ENCODE results near the gene GRB2. TPM values are rescaled to one million over a fixed set of nuclear protein-coding genes. Genes with fewer than 3 reads are reported as not detected.
A peak's percentile ranks its signal among the peaks of the same experiment; 100 is the strongest.
"Not testable (repeated sequence)": the region's sequence is repeated elsewhere in the genome, so short reads cannot be mapped to it uniquely, and the experiment has no call there.

Gene GRB2
- total and polyA plus RNA-seq, 12 donors: 36.0 to 374 (median 114) TPM

DNA sequence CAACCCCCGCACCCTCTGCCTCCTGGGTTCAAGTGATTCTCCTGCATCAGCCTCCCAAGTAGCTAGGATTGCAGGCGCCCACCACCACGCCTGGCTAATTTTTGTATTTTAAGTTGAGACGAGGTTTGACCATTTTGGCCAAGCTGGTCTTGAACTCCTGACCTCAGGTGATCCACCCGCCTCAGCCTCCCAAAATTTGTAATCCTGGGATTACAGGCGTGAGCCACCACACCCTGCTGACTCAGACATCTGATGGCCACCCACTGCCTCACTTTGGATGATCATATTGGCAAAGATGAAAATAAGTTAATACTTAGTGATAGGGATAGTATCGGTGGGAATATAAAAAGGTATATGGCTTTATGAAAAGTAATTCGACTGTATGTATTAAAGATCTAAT is 55.9 kb downstream of the GRB2 start:
- 92 to 95% (median 94%) methylated on average over 8 of the region's 8 CpGs for WGBS, 4 donors
- intact Hi-C loops (cut with DNase I): no loop called here
- no peak overlapping the region for H3K4me3 ChIP-seq
- no peaks in the 10 kb centered on the region for H3K36me3 ChIP-seq (replicated peaks in 1 of 2)
- H3K27ac ChIP-seq: no peak overlapping the region
- TF ChIP-seq, protein P1, sequence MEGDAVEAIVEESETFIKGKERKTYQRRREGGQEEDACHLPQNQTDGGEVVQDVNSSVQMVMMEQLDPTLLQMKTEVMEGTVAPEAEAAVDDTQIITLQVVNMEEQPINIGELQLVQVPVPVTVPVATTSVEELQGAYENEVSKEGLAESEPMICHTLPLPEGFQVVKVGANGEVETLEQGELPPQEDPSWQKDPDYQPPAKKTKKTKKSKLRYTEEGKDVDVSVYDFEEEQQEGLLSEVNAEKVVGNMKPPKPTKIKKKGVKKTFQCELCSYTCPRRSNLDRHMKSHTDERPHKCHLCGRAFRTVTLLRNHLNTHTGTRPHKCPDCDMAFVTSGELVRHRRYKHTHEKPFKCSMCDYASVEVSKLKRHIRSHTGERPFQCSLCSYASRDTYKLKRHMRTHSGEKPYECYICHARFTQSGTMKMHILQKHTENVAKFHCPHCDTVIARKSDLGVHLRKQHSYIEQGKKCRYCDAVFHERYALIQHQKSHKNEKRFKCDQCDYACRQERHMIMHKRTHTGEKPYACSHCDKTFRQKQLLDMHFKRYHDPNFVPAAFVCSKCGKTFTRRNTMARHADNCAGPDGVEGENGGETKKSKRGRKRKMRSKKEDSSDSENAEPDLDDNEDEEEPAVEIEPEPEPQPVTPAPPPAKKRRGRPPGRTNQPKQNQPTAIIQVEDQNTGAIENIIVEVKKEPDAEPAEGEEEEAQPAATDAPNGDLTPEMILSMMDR (IDR thresholded peaks at IDR 0.05): no peak
- TF ChIP-seq POLR2A (IDR thresholded peaks at IDR 0.05): no peak
- no peak for DNase-seq
- H3K27me3 ChIP-seq: no peaks in the 10 kb centered on the region
- H3K9me3 ChIP-seq (replicated peaks in 1 of 3): no peaks in the 10 kb centered on the region
- peaks cover 9 to 37% of the 10 kb centered on the region in 2 donors for H3K4me1 ChIP-seq (replicated peaks in 1 of 2)

DNA sequence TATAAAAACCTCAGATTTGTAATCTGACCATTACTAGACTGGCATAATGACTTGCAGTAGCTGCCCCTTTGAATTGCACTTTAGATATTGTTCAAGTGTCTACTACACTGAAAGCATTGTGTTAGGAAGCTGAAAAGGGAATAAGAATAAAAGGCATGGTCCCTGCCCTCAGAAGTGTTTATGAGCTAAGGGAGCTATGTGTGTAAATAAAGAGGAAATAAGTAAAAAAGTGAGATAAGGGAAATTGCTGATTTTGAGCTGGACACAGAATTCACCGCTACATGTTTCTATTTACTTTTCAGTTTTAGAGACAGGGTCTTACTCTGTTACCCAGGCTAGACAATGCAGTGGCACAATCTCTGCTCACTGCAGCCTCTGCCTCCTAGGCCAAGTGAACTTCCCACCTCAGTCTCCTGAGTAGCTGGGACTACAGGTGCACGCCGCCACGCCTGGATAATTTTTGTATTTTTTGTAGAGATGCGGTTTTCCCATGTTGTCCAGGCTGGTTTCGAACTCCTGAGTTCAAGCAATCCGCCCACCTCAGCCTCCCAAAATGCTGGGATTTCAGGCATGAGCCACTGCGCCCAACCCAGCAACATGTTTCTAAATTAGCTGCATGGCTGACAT is 57.0 kb downstream of the GRB2 start:
- WGBS, 4 donors: 89 to 96% (median 93%) methylated on average over 8 of the region's 8 CpGs
- no peak for TF ChIP-seq POLR2A (IDR thresholded peaks at IDR 0.05)
- TF ChIP-seq, protein P1 (IDR thresholded peaks at IDR 0.05): no peak
- no peaks in the 10 kb centered on the region for H3K36me3 ChIP-seq (replicated peaks in 1 of 2)
- no peaks in the 10 kb centered on the region for H3K9me3 ChIP-seq (replicated peaks in 1 of 3)
- H3K27ac ChIP-seq: no peak overlapping the region
- H3K27me3 ChIP-seq: no peaks in the 10 kb centered on the region
- peaks cover 16 to 48% of the 10 kb centered on the region in 2 donors for H3K4me1 ChIP-seq (replicated peaks in 1 of 2)
- H3K4me3 ChIP-seq: no peak overlapping the region
- intact Hi-C loops (cut with DNase I): no loop called here
- no peak for DNase-seq

DNA sequence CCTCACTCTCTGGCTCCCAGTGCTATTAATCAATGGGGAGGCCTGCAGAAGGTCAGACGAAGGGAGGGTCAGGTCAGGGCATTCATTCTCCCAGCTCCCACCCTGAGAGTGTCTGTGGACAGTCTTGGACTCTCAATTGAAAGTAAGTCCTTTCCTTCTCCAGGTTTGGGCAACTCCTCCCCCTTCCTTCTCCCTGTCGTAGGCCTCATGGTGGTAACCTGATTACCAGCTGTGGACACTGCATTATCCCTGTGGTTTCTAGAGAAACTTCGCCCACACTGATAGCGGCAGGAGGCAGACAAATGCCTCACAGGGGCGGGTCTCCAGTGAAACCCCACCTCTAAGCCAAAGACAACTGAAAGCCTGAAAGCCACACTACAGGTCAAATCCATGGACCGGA is 58.6 kb downstream of the GRB2 start:
- WGBS, 4 donors: 51 to 68% (median 54%) methylated on average over 6 of the region's 6 CpGs
- DNase-seq: no peak
- intact Hi-C loops (cut with DNase I): no loop called here
- Histone ChIP-seq H3K4me1 (replicated peaks in 1 of 2) (peaks cover 11 to 52% of the 10 kb centered on the region in 2 donors), H3K27me3 (no peaks in the 10 kb centered on the region), H3K27ac (no peak overlapping the region), H3K4me3 (no peak overlapping the region), H3K36me3 (replicated peaks in 1 of 2) (no peaks in the 10 kb centered on the region), H3K9me3 (replicated peaks in 1 of 3) (no peaks in the 10 kb centered on the region)
- TF ChIP-seq POLR2A (IDR thresholded peaks at IDR 0.05): no peak
- TF ChIP-seq, protein P1 (IDR thresholded peaks at IDR 0.05): no peak

DNA sequence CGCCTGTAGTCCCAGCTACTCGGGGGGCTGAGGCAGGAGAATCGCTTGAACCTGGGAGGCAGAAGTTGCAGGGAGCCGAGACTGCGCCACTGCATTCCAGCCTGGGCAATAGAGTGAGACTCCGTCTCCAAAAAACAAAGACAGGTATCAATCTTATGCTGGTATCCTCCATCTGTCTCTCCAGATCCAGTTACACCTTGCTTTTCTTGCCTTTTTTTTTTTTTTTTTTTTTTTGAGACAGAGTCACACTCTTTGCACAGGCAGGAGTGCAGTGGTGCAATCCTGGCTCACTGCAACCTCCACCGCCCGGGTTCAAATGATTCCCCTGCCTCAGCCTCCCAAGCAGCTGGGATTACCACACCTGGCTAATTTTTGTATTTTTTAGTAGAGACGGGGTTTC is 59.1 kb downstream of the GRB2 start:
- H3K27ac ChIP-seq; H3K4me3 ChIP-seq; intact Hi-C loops (cut with DNase I); H3K27me3 ChIP-seq; DNase-seq; H3K36me3 ChIP-seq (replicated peaks in 1 of 2); H3K9me3 ChIP-seq (replicated peaks in 1 of 3): not testable (repeated sequence)
- WGBS, 4 donors: 76 to 88% (median 84%) methylated on average over 6 to 9 of the region's 9 CpGs
- peaks cover 7 to 50% of the 10 kb centered on the region in 2 donors for H3K4me1 ChIP-seq (replicated peaks in 1 of 2)

DNA sequence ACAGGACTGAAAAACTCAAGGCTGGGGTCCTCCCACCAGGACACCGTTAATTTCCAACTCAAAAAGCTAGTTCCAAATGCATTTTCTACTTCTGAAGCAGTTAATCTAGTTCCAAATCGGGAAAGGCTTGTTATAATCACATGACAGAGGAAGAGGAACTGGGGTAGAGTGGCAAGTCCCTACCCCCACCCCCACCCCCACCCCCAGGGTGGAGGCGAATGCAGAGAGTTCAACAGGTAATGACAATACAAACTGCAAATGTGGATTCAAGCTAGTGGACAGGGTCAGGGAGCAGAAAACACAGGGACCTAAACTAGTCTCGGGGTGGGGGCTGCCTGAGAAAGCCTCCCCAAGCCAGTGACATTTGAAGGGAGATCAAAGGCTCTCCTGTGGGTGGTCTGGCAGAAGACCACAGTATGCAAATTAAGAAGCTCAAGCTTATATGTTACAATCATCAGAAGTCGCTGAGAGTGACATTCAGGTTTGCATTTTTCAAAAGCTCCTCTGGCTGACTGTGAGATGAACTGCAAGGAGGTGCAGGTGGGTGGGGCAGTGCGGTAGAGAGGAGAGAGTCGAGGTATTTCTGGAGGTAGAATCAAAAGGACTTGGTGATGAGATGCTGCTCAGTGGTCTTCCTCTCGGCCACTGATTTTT is 59.8 kb downstream of the GRB2 start:
- Histone ChIP-seq H3K27me3 (no peaks in the 10 kb centered on the region), H3K27ac (no peak overlapping the region), H3K9me3 (replicated peaks in 1 of 3) (no peaks in the 10 kb centered on the region), H3K4me1 (replicated peaks in 1 of 2) (peaks cover 7 to 53% of the 10 kb centered on the region in 2 donors), H3K4me3 (no peak overlapping the region), H3K36me3 (replicated peaks in 1 of 2) (no peaks in the 10 kb centered on the region)
- no peak for TF ChIP-seq POLR2A (IDR thresholded peaks at IDR 0.05)
- TF ChIP-seq, protein P1 (IDR thresholded peaks at IDR 0.05): no peak
- intact Hi-C loops (cut with DNase I): no loop called here
- peak in 1 of 7 donors; percentile 39 for DNase-seq
- WGBS, 4 donors: 45 to 59% (median 52%) methylated on average over 8 of the region's 8 CpGs
